ENCODE data around the gene PATL1.
A peak's percentile ranks its signal among the peaks of the same experiment; 100 is the strongest.
"Not testable (repeated sequence)": the region's sequence is repeated elsewhere in the genome, so short reads cannot be mapped to it uniquely, and the experiment has no call there.

PATL1 gene

DNA sequence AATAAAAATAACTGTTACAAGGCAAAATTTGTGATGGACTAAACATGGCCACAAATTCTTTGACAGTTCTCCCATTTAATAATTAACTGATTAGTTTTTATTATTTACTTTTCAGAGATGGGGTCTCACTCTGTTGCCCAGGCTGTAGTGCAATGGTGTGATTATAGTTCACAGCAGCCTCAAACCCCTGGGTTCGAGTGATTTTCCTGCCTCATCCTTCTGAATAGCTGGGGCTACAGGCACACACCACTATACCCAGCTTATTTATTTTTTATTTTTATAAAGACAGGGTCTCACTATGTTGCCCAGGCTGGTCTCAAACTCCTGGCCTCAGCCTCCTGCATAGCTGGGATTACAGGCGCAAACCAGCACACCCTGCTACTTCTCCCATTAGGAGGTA lies 4.5 kb upstream of the PATL1 start:
- no peak for DNase-seq (ENCODE audit: low read depth)

DNA sequence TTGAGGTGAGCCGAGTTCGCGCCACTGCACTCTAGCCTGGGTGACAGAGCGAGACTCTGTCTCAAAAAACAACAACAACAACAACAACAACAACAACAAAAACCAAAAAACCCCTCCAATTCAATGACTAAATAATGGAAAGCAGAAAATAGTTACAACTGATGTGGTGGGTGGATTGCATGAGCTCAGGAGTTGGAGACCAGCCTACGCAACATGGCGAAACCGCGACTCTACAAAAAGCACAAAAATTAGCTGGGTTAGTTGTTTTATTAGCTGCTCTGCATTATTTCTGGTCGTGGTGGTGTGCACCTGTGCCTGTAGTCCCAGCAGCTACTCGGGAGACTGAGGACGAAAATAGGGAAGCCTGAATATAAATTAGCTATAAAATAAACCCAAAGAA lies 2.6 kb upstream of the PATL1 start:
- DNase-seq (ENCODE audit: low read depth) = no peak

DNA sequence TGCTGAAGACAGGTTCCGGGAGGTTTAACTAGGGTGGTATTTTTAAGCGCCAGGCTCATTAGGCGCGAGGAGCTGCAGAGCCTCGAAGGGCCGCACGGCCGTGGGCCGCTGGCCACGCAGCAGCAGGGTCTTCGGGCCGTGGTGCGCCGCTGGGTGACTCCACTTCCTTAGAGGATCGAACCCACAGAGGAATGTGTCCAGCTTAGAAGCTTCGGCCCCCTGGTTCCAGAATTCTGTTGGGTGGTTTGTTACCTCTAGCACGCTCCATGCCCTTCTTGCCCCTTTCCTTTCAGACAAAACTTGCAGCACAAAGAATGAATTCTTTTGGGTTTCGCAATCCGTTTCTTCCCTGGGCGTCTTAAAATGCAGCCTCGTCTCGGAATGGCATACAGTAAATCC lies 773 bp upstream of the PATL1 start:
- no peak for DNase-seq (ENCODE audit: low read depth)

DNA sequence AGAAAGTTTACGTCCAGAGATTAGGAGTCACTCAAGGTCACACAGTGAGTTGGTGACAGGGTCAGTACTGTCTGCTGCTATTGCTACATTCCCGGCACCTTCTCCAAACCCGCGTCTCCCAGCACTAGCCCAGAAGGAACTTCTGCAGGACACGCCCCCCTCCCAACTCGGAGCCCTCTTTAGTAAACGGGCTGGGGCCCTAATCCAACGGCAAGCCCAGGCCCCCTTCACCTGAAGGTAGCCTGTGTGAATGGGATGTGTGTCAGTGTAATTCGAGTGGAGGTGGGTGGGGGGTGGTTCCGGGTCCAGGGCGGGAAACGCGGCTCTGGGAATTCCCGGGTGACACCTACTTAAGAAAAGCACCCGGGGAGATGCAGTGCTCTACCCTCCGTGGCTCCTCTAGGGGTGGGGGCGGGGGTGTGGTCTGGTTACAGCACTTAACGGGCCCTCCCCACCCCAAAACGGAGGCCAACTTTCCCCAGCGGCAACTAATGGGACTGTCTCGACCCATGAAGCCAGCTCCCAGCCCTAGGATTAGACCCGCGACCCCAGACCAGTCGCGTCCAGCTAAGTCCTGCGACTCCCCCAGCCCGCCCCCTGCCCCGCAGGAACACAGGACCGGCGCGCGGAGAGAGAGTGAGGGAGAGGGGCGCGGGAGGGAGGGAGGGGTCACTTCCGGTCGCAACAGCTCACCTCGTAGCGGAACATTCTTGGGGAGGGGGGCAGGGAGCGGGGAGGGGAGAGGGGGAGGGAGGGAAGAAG lies 468 bp downstream of the PATL1 start:
- DNase-seq (ENCODE audit: low read depth) = no peak

DNA sequence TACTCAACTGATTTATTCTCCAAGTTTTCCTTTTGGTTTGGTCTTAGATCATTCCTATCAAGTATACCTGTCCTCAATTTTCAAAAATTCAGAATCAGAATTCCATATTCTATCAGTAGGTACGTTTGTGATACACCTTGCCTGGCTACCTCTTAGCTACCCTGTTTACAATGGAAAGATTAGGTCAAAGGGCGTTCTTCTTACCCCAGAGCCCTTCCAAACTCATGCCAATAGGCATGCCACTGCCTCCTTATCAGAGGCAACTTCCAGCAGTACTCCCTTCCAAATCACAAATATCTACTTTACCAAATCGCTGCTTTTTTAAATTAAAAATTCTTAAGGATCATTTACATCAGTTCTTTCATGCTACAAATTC lies 1.0 kb downstream of the PATL1 start:
- DNase-seq (ENCODE audit: low read depth) = no peak

DNA sequence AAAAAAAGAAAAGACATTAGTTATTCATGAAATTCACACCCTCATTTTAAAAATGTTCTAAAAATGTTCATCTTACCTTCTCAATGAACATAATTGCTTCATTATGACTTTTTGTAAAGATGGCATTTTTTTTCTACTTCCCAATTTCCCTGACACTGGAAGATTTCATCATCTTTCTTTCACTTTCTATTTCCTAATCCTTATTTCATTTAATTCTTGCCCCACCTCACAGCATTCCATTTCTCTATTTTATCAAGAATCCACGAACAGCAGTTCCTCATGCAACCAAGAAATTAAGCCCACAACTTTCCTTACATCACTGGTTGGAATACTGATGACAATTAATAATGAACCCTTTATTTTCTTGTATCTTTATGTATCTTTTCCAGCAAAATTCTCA lies 1.9 kb downstream of the PATL1 start:
- no peak for DNase-seq (ENCODE audit: low read depth)

DNA sequence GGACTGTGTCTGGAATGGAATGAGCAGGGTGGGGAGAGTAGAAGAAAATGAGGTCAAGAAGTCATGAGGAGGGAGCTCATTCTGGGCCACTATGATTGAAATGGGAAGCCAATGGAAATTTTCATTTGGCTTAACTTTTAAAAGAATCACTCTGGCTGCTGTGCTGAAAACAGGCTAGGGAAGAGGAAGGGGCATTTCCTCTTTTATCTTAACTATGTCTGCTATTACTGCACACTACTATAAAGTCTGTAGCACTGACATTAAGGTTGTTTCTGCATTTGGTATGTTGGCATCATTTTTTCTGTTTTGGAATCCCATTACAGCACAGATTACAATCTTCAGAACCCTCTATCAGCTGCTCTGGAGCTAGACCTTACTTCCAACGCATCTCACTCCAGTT lies 8.2 kb downstream of the PATL1 start:
- DNase-seq (ENCODE audit: low read depth) = no peak

DNA sequence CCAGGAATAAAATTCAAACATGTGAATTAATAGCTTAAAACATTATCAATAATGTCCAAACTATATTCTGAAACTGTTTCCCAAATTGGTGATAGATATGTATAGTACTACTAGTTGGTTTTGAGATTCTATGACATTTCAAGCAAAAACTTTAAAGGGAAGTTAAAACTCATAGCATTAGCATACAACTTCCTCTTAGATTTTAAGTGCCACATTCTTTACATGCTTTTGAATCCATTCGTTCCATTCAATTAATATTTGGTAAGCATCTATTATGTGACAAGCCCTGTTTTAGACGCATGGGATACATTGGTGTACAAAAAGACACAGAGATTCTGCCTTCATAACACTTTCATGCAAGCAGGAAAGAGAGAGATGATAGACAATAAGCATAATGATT lies 8.9 kb downstream of the PATL1 start:
- no peak for DNase-seq (ENCODE audit: low read depth)

DNA sequence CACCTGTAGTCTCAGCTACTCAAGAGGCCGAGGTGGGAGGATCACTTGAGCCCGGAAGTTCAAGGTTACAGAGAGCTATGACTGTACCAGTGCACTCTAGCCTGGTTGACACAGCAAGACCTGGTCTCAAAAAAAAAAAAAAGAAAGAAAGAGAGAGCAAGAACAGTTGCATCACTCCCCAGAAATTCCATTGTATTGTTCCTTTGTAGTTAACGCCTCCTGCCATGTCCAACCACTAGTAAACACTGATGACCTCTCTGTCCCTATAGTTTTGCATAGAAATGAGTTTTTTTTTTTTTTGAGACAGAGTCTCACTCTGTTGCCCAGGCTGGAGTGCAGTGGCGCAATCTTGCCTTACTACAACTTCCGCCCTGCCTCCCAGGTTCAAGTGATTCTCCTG lies 10.8 kb downstream of the PATL1 start:
- DNase-seq (ENCODE audit: low read depth) = no peak

DNA sequence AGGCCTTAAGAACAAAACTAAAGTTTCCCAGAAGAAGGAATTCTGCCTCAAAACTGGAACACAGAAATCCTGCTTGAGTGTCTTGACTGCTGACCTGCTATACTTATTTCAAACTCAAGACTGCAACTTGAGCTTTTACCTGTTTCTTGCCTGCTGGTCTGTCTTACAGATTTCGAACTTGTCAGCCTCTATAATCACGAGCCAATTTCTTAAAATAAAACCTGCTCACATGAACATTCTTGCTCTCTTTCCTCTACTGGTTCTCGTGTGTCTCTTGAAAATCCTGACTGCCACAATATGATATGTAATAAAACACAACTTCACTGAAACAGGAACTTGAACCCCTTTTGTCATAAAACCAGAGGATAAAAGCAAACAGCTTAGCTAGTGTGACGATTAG lies 13.9 kb downstream of the PATL1 start:
- no peak for DNase-seq (ENCODE audit: low read depth)

DNA sequence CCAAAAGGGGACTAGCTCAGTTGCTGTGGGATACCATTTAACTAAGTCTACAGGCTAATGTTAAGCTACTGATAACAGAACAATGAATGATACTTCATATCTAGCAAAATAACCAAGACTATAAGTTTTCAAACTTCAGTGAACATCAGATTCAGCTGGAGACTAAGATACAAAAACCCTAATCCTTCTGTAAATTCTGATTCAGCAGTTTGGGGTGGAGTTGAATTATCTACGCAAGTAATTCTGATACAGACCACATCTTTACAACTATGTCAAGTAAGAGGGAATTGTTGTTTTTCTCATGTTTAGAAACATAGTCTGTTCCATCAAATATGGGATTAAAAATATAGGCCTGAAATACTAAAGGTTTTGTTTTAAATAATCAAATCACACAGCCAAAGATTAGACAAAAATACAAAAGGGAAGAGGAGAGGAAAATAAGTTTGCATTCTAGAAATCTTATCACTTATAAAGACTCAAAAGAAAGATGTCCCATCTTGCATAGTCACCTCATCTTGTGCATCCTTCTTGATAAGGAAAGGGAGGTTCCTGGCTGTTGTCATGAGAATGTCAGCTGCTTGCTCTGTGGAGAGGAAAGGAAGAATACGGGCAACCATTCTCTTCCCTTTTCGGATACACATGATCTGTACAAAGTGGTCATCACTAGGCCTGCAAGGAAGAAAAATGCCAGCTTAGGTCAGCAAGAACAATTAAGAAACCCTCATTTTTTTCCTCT lies 21.4 kb downstream of the PATL1 start:
- no peak for DNase-seq (ENCODE audit: low read depth)

DNA sequence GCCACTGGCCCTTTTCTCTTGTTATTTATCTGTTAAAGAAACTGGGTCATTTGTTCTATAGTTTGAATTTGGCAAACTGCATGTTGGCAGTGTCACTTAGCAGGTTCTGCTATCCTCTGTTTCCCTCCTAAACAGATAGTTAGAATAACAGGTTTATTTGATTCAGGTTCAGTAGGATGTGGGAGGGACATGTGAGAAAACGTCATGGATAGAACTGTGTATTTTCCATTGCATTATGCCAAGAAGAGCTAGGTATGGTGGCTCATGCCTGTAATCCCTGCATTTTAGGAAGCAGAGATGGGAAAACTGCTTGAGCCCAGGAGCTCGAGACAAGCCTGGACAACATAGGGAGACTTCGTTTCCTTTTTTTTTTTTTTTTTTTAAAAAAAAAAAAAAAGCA lies 24.3 kb downstream of the PATL1 start:
- DNase-seq (ENCODE audit: low read depth) = no peak

DNA sequence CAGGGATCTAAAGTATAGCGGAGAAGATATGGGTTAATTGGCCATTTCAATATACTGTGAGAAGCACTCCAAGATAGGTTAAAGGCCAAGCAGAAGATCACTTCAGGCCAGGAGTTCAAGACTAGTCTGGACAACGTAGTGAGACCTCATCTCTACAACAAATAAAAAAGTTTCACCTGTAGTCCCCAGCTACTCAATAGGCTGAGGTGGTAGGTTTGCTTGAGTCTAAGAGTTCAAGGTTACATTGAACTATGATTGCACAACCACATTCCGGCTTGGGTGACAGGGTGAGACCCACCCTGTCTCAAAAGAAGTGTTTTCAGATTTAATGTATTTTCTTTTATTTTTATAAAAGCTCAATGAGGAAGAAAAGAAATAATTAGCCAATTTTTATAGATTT lies 25.4 kb downstream of the PATL1 start:
- DNase-seq (ENCODE audit: low read depth) = no peak

DNA sequence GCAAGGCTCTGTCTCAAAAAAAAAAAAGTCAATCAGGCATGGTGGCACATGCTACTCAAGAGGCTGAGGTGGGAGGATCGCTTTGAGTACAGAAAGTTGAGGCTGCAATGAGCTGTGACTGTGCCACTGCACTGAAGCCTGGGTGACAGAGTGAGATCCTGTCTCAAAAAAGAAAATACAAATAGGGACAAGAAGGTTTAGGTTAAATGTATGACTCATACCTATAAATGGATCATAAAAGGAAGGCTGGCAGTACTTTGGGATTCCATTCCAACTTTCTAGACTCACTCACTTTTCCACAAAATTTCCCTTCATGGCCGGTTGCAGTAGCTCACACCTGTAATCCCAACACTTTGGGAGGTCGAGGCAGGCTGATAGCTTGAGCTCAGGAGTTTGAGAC lies 27.7 kb downstream of the PATL1 start:
- DNase-seq (ENCODE audit: low read depth) = no peak

DNA sequence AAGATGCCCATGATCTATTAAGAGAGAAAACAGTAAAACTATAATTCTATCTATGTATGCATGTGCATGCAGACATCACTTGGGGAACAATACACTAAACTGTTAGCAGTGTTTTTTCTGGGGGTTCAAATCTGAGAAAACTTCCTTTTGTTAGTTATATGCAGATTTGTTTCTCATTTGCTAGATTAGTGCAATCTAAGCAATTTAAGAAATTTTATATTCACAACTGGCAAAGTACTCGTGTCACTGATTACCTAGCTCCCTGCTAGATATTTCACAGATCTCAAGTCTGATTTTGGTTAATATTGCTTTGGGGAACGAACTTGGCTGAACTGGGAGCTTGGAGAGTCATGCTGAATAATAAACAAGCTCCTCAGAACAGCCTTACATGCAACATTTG lies 38.3 kb downstream of the PATL1 start:
- no peak for DNase-seq (ENCODE audit: low read depth)

DNA sequence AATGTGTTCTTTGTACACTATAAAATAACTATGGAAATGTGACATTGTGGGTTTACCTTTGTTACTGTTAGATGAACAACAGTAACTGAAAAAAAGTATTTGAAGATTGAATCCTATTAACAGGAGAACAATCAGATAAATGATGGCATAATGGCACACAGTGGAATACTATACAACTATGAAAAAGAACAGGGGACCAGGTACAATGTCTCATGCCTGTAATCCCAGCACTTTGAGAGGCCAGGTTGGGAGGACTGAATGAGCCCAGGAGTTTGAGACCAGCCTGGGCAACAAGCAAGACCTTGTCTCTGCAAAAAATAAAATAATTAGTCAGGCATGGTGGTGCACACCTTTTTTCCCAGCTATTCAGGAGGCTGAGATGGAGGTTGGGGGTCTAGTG lies 38.8 kb downstream of the PATL1 start:
- DNase-seq (ENCODE audit: low read depth) = no peak

DNA sequence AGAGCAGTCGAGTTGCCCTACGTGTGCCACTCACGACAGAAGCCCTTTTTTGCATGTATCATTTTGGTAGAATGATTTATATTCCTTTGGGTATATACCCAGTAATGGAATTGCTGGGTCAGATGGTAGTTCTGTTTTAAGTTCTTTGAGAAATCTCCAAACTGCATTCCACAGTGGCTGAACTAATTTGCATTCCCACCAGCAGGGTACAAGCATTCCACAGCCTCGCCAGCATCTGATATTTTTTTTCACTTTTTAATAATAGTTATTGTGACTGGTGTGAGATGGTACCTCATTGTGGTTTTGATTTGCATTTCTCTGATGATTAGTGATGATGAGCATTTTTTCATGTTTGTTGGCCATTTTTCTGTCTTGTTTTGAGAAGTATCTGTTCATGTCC lies 41.9 kb downstream of the PATL1 start:
- DNase-seq (ENCODE audit: low read depth) = not testable (repeated sequence)

DNA sequence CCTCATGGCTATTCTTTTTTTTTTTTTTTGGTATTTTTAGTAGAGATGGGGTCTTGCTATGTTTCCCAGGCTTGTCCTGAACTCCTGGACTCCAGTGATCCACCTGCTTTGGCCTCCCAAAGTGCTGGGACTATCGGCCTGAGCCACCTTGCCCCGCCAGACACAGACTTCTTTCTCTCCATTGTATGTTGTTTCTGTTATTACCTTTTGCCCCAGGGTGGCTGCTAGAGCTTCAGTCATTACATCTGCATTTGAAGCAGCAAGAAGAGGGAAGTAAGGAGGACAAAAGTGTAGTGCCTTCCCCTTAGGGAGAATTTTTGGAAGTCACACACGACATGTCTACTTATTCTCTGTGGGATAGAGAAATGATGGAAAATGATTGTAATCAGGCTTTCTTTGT lies 43.1 kb downstream of the PATL1 start:
- no peak for DNase-seq (ENCODE audit: low read depth)

DNA sequence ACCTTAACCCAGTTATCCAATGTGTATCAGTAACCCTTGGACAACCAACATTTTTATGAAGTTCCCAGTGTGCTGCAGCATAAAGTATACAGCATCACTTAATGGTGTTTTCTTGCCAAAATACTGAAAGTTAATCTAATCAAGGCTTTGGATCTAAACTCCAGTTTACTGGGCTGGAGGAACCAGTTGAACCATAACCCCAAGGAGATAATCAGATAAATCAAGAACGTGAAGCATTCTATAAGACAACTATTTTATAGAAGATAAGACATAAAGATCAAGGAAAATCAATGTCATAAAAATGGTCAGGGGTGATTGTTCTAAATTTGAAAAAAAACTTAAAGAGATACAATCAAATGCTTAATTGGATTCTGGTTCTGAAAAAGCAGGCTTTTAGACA lies 51.0 kb downstream of the PATL1 start:
- DNase-seq (ENCODE audit: low read depth) = no peak

DNA sequence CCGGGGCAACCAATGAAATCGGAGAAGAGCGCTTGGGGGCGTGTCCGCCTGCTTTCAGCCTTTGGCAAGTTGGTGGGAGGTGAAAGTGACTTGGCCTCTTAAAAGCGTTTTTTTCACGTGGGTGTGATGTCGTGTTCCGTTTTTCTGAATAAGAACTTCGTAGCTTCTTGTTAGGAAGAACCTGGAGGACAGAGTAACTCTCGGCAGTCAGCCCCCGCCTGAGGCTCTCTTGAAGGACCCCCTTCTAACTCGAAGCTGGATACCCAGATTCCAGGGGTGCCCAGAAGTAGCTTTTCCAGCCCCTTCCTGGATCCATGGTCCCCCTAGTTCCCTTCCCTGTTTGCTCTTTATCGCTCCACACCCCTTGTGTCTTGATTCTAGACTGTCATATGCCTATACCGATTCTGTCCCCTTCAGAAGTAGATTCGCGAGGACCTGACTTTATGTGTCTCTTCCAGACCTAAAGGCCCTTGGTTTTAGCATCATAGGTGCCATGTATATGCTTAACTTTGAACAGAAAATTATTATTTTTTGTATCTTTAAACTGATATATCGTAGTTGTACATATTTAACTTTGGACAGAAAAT lies 52.3 kb downstream of the PATL1 start:
- no peak for DNase-seq (ENCODE audit: low read depth)

DNA sequence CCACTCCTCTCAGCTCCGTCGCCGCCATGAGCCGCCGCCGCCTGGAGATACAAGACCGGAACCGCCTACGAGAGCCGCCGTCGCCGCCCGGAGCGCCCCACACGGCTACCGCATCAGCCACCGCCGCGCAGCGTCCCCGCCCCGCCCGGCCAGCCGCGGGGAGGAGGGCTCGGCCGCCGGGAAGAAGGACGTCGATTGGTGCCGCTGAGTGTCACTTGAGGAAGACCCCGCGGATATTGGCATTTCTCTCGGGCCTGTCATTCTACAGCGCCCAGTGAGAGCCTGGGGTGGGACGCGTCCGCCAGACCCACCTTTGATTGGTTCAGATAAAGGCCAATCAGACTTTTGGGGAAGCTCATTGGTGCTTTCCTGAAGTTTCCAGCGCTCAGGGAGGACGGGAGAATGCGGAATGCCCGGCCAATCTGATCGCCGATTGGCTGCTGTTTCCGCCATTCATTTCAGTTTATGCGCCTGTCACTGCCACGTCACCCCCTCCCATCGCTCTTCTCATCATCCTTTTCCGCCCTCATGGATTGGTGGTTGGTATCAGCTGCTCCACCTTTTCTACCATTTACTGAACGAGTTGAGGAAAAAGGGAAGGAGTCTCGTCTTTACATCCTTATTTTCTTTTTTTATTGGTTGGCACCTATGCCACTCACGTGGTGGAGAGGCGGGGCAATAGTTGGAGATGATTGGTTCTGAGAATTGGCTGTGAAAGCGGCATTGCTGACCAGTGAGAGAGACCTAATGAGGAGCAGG lies 53.0 kb downstream of the PATL1 start, which contains the start of gene OSBP:
OSBP (minus strand) TSS at position 138 of the 759 bp plus-strand sequence; CDS start at position 28, 110 bp downstream.
- peak; percentile 100 for DNase-seq (ENCODE audit: low read depth)

DNA sequence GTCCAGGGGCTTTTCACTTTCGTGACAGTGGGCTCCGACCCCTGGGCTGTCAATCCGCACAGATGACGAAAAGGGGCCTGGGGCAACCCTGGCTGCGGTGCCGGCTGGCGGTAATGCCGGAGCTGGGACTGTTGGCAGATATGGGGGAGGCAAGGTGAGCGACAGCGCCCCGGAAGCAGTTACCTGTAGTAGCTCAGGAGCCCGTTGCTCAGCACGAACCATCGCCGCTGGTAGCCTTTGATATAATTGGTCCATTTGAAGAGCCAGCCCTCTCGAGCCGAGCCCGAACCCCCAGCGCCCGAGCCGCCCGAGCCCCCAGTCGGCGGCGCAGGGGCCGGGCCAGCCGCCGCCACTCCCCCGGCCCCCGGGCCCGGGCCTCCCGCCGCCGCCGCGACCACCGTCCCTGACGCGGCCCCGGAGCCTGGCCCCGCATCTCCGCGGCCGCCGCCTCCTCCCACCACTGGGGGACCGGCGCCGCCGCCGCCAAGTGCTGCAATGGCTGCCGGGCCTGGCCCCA lies 53.7 kb downstream of the PATL1 start:
- DNase-seq (ENCODE audit: low read depth) = no peak

Measured in GM04503 (cell line).